Ureter (tissue), 1 donor: ENCODE measurements around the gene CDK19. TPM values are rescaled to one million over a fixed set of nuclear protein-coding genes. Genes with fewer than 3 reads are reported as not detected.
A peak's percentile ranks its signal among the peaks of the same experiment; 100 is the strongest.

ENCODE experiments used
- DNase-seq: peaks from one replicate; pipeline ENCODE4 v3.0.0-alpha.2; 2020; ENCODE audit warnings: low spot score
- total RNA-seq: library from RNA; stranded (reverse); gene quantifications from one replicate; pipeline ENCODE4 v1.2.4, GENCODE V29; 2023
- donor health status: DM: yes; HTN: yes; CAD: no.

The CDK19 gene
- total RNA-seq, 1 donor from 2014 or later: 12.4 TPM

DNA sequence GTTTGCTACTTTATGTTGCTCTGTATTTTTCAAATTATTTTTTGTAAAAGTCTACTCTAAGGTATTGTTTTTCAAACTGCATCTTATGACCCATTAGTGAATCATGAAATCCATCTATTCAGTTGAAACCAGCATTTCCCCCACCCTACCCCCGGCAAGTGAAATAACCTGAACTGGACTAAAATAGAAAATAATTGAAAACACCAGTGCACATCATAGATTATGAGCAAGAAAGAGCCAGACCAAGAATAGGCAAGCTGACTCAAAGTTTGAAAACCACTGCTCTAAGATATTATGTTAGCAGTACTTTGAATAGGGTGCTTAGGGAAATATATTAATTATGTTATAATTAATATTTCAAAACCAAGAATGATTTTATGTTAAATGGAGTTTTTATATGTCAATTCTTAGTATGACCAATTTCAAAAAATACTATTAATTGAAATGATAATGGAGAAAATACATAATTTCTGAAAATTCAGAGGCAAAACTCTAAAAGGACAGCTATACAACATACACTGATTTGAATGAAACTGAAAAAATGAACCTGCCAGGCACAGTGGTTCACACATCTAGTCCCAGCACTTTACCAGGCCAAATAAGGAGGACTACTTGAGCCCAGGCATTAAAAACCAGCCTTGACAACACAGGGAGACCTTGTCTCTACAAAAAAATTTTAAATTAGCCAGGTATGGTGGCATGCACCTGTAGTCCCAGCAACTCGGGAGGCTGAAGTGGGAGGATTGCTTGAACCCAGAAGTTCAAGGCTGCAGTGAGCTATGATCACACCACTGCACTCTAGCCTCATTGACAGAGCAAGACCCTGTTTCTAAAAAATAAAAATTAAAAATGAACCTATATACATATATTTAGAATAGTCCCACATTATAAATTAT, 112.0 kb downstream of the CDK19 start:
- DNase-seq: no peak

DNA sequence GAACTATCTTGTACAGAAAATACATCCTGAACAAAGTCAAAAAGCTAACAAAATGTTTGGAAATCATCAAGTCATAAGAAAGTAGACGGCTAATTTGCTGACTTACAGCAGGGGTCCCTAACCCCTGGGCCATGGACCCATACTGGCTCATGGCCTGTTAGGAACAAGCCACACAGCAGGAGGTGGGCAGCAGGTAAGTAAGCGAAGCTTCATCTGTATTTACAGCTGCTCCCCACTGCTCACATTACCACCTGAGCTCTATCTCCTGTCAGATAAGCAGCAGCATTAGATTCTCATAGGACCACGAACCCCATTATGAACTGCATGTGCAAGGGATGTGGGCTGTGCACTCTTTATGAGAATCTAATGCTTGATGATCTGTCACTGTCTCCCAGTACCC, 115.5 kb downstream of the CDK19 start:
- no peak for DNase-seq

DNA sequence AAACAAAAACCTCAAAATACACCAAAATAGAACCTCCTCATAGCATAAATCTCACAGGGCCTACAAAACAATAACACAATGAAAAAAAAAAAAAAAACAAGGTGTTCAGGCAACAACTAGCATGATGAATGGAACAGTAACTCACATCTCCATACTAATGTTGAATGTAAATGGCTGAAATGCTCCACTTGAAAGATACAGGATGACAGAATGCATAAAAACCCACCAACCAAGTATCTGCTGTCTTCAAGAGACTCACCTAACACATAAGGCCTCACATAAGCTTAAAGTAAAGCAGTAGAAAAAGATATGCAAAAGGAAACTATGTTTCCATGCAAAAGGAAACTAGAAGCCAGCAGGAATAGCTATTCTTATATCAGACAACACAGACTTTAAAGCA, 121.3 kb downstream of the CDK19 start:
- no peak for DNase-seq

DNA sequence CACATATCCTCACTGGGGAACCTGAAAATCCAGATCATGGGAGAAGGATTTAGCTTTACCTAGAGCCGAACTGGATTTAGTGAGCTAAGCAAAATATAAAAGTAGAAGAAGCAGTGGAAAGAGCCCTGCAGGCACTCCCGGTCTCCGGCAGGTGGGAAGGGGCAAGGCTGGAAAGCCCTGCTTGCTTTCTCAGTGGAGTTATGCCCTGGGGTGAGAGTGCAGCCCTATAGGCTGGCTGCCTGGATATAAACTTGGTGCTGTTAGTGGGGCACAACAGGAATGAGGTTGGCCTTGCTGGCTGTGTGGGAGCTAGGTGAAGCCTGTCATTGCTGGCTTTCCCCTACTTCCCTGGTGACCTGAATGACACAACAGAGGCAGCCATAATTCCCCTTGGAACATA, 122.0 kb downstream of the CDK19 start:
- DNase-seq: no peak

DNA sequence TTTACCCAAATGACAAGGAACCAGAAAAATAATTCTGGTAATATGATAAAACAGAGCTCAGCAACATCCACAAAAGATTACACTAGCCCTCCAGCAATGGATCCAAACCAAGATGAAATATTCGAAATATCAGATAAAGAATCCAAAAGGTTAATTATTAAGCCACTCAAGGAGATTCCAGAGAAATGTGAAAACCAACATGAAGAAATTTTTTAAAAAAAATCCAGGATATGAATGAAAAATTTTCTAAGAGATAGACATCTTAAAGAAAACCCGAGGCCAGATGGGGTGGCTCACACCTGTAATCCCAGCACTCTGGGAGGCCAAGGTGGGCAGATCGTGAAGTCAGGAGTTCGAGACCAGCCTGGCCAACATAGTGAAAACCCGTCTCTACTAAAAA, 124.4 kb downstream of the CDK19 start:
- no peak for DNase-seq

DNA sequence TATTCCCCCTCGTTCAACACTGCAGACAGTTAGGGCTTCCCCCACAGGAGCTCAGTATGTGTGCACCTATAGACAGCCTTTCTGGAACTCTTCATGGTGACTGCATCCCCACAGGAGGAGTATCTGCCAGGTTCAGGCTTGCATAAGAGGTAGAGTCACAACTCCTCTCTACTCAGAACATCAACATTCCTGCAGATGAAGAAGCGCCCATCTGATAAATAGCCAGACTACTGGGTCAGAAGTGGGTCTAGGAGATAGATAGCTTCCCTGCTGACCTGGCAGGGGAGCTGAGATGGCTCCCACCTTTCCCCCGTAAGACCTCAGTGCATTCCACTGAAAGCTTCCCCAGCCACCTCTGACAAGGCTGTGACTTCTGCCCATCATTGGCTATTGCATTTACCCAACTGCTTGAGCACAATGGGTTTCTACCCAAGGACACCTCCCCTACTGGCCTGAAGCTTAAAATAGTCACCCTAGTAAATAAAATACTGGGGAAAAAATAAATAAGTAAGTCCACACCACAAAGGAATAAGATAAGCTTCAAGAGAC, 125.1 kb downstream of the CDK19 start:
- DNase-seq: no peak

DNA sequence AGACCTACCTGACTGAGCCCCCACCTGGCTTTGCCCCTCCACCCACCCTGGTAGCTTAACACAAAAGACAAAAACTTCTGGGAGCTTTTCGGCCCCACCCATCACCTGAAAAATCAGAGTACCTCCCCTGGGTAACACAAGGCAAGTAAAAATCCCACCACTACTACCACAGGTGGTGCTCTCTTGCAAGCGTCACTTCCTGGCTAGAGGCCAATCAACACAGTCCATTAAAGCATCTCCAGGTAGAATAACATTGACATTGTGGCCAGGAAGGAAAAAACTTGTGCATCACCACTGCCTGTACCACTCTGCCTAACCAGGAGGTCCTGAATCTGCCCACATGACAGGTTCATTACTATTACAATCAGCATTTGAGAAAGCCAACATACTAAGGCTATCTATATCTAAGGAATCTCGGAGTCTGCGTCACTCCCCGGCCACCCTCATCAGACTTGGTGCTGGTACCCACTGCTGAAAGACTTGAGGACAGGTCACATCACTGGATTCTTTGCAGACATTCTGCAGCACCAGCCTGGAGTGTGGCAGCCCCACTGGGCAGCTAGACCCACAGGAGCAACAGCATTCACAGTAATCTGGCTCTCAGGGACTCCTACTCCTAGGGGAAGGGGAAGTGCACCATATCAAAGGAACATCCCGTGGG, 125.9 kb downstream of the CDK19 start:
- DNase-seq: no peak

DNA sequence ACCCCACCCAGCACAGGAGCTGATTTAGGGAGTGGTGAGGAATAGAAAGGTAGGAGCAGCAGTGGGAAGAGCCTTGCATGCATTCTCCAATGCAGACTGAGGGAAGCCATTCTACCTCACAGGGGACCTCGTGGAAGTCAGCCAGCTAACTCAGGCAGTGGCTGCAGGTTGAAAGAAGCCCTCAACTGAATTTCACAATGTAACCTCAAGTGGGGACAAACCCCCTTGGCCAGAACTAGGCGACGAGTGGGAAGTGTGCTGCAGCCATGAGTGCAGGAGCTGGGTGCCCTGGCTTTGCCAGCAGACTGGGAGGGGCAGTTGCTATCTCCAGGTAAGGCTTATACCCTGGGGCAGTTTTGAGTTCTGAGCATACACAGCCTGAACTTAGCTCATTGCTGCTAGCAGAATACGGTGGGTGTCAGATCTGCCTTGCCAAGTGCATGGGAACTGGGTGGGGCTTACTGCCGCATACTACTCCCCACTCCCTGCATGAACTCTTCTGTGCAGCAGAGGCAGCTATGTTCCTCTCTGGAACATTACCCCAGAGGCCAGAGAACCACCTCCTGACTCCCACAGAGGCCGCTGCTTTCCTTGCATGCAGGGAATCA, 126.5 kb downstream of the CDK19 start:
- DNase-seq: no peak

DNA sequence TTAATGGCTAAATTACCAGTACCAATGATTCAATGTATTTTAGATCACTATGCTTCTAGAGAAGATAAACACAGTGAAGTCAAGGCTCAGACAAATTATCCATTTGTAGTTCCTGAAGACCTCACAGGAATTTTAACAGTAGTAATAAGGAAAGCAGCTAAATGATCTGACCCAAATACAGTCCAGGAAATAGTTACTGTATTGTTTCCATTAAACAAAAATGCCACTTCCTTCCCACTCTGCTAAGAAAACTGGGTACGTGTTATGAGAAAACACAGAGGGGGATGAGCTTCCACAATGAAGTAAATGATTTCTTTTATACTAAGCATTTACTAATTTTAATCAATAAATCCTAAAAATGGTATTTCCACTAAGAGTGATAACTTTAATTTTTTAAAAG, 127.9 kb downstream of the CDK19 start:
- no peak for DNase-seq

DNA sequence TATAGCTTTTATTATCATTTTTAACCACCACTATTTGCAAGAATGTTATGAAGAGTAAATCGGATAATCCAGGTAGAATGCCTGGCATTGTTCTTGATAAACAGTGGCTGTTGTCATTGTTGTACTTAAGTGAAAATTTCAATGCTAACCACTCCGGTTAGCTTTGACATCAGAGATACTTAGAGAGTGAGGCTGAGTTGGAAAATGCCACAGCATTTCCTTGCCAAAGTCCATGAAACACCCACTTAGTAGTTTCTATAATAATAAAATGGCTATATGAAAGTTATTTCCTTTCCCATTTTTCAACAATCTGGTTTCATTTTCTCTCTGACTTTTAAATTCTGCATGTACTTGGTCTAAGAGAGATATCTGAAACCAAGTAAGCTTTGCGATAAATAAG, 132.0 kb downstream of the CDK19 start:
- DNase-seq: no peak

DNA sequence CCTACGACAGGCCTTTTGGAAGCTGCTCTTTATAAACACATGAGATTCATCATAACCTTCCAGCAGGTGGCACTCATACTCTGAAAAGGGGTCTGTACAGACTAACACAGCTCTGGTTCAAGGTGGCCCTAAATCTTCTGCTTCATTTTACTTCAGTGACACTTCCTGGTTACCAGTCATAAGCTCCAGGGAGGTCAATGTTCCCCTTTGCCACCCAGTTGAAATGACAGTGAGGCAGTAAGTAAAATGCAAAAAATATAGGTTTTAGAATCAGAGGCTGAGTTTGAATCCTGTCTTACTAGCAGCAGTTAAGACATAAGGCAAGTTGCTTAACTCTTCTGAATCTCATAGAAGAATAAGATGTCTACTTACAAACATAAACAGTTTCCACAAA, 132.8 kb downstream of the CDK19 start:
- DNase-seq: peak; percentile 73

DNA sequence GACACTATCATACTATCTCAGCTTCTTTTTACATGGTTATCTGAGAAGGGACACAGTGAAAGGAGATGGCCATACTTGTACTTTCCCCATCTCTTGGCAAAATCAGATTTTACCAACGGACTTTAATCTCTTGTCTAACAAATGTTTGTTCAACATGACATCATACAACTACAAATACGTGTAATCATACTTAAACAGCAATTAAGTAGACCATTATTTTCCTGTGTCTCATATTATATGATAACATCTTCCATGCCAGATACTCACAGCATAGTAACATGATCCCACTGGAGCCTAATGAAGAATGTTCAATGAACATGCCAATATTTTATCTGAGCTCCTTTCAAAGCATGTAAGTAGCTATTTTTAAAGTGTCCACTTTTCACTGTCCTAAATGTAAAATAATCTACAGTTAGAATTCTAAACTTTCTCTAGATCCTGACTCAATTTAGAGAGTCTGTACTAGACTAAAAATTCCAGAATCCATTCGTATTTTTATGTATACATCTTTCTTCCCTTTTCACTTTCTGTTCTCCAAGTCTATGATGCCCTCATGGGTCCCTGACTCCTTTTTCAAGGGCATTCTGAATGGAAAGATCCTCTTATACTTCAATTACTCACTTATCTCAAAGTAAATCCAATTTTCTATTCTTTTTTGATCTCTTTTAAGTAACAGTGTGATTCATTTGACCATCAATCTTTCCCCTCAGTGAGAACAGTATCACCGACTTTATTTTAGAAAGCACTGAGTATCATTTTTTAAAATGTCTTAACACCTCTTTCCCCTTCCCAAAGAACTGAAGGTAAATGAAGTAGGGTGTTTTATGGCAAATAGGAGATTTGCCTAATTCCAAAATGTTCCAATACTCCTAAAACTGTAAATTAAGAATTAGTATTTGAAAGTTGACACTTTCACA, 133.5 kb downstream of the CDK19 start:
- no peak for DNase-seq

DNA sequence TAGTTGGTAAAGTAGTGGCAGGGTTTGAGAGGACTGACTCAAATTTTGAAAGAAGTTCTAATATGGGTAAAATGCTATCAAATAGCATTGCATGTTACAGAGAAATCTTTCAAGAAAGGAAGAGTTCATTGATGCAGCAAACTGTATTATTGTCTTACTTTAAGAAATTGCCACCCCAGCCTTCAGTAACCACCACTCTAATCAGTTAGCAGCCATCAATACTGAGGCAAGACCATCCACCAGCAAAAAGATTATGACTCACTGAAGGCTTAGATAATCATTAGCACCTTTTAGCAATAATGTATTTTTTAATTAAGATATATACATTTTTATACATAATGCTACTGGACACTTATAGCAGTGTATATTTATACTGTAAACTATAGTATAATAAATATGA, 138.9 kb downstream of the CDK19 start:
- no peak for DNase-seq

DNA sequence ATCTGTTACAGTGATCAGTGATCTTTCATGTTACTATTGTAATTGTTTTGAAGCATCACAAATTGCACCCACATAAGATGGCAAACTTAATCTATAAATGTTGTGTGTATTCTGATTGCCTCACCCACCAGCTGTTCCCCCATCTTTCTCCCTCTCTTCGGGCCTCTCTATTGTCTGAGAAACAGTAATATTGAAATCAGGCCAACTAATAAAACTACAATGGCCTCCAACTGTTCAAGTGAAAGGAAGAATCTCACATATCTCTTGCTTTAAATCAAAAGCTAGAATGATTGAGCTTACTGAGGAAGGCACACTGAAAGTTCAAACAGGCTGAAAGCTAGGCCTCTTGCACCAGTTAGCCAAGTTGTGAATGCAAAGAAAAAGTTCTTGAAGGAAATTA, 141.2 kb downstream of the CDK19 start:
- DNase-seq: no peak

DNA sequence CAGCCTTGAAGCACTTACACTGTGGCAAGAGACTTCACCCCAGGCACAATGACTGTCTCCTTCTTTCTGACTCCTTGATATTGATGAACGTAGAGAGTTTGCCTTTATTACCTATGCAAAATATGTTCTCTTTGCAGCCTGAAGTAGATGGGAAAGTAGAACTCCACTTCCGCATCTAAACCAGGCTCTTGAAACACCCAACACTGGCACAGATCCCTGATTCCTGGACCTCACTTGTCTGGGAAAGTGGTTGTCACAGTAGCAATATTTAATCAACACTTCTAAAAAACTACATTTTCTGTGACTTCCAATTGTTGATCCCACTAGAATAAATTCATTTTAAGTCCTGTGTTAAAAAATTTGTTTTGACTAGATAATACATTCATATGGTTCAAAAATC, 143.1 kb downstream of the CDK19 start:
- DNase-seq: no peak

DNA sequence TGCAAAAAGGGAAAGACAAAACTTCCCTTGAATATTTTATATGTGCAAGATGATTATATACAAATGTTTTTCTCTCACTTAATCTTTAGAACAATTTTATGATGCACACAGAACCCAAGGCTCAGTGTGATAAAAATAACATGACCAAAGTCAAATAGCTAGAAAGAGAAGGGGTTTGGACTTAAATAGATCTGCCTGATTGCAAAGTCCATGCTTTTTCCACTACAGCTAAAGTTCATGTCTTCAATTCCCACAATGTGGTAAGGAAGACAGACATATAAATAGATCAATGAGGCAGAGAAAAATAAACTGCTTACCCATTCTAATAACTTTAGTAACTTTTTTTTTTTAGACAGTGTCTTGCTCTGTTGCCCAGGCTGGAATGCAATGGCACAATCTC, 143.8 kb downstream of the CDK19 start:
- no peak for DNase-seq

DNA sequence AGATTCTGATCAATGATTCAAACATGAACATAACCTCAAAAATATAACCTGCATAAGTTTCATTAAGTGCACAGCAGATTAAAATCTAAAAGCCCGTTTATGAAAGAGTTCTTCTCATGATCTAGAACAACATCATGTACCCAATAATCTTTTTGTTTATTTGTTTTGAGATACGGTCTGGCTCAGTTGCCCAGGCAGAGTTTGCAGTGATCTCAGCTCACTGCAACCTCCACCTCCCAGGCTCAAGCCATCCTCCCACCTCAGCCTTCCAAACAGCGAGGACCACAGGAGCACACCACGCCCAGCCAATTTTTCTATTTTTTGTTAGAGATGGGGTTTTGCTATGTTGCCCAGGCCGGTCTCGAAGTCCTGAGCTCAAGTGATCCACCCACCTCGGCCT, 149.7 kb downstream of the CDK19 start:
- DNase-seq: no peak

DNA sequence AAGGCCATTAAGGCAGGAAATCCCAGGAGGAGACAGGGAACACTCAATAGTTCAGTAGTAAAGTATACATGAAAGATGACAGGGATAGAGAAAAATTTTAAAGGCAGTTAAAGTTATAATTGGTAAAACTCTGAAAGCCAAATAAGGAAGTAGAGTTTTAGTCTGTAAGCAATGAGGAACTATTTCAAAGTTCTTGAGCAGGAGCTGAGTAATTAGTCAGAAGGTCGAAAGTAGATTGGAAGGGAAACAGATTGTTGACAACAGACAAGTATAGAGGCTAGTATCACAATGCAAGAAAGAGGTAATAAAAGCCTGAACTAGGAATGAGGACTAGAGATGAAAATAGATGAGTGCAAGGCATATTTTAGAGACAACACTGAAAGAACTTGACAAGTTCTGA, 150.3 kb downstream of the CDK19 start:
- DNase-seq: no peak

DNA sequence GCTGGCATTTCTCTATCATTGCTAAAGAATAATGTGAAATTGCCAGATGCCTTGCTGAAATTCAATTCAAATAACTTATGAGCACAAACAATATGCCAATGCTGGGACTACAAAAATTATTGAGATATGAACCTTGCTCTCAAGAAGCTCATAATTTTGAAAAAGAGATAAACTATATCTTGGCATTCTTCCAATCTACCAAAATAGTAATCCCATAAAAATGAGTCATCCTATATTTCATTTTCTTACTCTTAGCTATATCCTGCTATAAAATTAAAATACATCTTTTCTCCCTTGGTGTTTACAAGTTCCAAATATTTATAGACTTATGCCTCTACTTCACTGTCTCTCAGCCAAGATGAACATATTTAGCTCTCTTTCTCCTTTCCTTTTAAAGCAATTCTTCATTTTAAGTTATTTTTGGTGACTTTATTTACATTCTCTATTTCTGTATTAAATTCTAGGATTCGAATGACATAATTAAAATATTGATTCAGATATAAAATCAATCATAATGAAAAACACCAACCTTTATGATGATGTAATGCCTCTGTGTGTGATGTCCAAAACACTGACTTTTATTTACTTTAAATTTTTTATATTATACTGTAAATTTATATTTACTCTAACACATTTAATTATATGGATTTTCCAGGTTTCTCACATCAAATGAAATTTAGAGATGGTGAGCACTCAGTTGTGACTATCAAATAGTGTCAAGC, 152.6 kb downstream of the CDK19 start:
- no peak for DNase-seq

DNA sequence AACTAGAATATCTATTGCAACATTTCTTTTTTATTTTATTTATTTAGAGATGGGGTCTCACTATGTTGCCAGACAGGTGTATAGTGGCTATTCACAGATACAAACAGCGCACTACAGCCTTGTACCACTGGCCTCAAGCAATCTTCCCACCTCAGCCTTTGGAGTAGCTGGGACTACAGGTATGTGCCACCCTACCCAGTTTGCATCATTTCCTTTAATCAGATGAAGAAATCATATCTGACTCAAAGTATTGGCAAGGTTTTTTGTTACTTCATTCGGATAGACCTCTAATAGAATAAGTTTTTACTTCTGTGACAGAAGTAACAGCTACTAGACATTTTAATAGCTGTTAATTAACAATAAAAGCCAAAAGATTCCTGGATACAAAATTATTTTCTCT, 153.9 kb downstream of the CDK19 start:
- no peak for DNase-seq

DNA sequence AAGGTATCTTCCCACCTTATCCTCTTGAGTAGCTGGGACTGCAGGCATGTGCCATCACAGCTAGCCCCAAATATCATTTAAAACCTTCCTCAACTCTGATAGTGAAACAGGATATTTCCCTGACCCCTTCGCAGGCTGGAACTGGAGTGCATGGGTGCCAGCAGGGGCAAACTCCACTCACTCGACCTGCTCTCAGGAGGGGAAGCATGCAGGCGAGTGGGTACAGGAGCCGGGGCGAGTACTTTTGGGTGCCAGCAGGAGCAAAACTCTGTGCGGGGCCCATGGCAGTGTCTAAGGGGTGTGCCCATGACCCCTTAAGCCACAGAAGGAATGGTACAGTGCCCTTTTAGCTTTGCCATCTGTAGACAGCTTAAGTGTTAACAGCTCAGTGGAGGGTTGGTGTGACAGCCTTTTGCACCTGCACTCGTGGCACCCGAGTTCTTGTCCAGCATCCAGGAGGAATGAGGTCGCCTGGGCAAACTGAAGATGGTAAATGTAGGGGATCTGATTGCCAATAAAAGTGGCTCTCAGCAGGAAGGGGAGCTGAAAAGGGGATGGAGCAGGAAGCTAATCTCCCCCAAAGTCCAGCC, 155.1 kb downstream of the CDK19 start:
- no peak for DNase-seq
